HL-60 (cell line): Measurements from ENCODE around the gene TMPRSS4.

Source experiments
- POLR2AphosphoS5 ChIP-seq: IDR thresholded peaks from 2 replicates; pipeline ENCODE4 v1.6.1; 2012; ENCODE audit warnings: low read depth
- TF ChIP-seq, protein P1 (sequence below): IDR thresholded peaks from one replicate; pipeline ENCODE4 v1.5.1; 2011; ENCODE audit warnings: low read length, control low read depth, inconsistent platforms; ENCODE audit not compliant: insufficient read depth

DNA sequence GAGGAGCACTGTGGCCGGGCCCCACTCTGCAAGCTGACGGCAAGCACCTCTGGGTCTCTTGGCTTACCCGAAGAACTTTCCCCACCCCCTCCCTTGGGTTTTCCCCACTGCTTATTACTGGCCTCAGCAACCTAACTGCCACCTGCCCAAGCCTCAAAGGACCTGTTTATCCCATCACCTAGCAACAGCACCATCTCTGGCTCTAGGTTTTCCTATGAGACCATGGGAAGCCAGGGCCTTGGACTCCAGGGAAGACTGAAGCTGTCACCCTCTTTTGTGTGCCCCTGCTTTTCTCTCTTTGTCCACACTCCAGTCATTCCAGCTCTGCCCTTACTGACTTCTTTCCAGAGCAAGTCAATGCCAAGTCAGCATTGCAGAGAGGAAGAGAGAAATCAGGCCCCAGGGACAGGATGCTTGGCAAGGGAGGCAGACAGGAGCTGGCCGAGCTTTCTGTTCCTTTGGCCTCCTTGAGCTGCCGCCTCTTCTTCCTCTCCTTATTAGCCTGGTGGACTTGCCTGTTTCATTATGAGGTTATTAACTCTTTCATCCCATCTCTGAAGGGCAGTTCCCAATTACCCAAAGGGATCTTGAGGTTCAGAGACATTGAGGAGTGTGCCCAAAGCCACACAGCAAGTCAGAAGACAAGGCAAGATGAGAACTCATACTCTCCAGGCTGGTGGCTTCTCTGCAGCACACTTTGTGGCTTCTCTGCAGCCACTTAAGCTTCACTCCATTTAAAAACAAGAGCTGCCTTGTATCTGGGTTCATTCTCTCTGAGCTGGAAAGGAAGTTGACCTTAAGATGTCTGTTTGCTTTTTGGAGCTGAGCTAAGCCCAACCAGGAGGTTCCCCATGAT, 10.3 kb downstream of the TMPRSS4 start, which contains the start of gene SMIM35:
- TF ChIP-seq, protein P1, sequence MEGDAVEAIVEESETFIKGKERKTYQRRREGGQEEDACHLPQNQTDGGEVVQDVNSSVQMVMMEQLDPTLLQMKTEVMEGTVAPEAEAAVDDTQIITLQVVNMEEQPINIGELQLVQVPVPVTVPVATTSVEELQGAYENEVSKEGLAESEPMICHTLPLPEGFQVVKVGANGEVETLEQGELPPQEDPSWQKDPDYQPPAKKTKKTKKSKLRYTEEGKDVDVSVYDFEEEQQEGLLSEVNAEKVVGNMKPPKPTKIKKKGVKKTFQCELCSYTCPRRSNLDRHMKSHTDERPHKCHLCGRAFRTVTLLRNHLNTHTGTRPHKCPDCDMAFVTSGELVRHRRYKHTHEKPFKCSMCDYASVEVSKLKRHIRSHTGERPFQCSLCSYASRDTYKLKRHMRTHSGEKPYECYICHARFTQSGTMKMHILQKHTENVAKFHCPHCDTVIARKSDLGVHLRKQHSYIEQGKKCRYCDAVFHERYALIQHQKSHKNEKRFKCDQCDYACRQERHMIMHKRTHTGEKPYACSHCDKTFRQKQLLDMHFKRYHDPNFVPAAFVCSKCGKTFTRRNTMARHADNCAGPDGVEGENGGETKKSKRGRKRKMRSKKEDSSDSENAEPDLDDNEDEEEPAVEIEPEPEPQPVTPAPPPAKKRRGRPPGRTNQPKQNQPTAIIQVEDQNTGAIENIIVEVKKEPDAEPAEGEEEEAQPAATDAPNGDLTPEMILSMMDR: no peak
- no peak for TF ChIP-seq POLR2AphosphoS5
